CD4-positive, alpha-beta T cell treated with Interleukin-6 for 4 hours (primary cell): ENCODE data around the gene PRODH.
"Not testable (repeated sequence)": the region's sequence is repeated elsewhere in the genome, so short reads cannot be mapped to it uniquely, and the experiment has no call there.

Experiments
- DNase-seq: peaks from one replicate; pipeline ENCODE4 v3.0.0-alpha.2; 2020; ENCODE audit warnings: mixed read lengths

PRODH gene

GRCh38 chr22:18905540-18906409, 30.3 kb downstream of the PRODH start, which contains the start of gene DGCR6:
Gene DGCR6 (plus strand): TSS chr22:18906320. CDS start chr22:18906375, 55 bp downstream.
- DNase-seq, result no peak

GRCh38 chr22:18896037-18896657, 39.9 kb downstream of the PRODH start:
- DNase-seq, result not testable (repeated sequence)

GRCh38 chr22:18893775-18894174, 42.3 kb downstream of the PRODH start:
- DNase-seq, result not testable (repeated sequence)

DNA sequence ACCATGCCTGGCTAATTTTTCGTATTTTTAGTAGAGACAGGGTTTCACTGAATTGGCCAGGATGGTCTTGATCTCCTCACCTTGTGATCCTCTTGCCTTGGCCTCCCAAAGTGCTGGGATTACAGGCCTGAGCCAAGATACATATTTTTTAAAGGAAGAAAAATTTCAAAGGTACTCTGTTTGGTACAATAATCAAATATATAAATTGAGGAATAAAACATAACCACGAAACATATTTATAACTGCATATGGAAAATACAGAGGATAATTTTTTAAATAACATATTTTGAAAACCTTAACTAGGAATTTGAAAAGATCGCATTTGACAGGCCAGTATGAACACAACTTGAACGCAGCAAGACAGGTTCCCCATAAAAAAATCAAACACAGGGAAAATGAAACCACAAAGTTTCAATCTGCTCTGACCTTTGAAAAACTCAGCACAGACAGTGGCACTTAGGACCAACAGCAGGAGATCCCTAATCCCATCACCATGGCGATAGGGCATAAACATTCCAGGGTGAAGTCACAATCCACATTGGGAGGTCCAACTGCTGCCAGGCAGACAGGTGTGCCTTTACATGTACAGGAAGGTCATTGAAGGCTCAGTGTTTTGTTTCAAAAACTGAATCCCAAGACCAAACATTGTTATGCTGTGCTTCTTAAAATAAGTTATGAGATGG, 45.4 kb downstream of the PRODH start:
- not testable (repeated sequence) for DNase-seq

DNA sequence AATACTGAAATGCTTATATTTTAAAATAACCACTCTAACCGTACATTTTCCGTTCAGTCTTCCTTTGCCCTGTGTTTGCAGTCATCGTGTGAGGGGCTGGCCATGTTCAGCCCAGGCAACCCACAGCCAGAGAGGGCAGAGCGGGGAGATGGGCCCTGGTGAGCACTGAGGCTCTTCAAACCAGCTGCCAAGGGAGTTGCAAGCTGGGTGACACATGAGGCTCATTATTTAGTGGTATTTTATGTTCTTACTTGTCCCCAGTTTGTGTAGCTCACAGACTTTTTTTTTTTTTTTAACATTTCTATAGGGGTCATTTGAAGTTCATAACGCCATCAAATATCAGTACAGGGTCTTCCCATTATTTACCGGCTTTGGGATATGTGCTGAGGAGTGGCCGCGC, 48.0 kb downstream of the PRODH start:
- no peak for DNase-seq

DNA sequence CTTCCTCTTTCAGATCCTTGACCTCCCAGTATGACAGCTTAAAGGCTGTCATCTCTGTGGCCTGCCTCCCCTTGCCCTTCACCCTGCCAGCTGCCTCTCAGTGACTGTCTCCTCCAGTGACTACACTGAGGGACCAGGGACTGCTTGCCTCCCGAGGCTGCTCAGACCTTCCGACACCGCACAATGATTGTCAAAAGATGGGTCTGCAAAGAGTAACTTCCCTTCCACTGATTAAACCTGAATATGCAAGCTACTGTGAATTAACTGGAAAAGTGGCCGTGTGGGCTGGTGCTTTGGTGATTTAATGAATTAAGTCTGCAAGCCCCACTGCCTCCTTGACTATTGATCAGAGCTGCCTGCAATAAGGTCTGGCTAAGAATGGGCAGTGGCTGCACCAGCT, 51.6 kb downstream of the PRODH start:
- DNase-seq, result not testable (repeated sequence)

DNA sequence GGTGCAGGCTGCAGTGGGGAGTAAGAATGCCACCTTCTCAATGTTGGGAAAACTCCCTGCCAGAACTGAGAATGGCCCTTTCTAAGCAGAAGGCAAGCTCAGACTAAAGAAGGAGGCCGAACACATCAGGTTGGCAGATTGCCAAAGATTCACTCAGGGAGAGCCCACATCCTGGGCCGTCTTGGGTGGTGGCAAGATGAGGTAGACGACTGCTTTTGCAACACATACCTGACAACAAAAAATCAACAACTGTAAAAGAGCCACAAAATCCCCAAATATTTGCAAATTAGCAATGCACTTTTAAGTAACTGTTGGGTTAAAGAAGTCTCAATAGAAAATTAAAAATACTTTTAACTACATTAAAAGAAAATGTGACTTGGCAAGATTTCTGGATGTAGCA, 54.8 kb downstream of the PRODH start:
- peak; percentile 41 for DNase-seq
